Activated CD8-positive, alpha-beta memory T cell treated with anti-CD3 and anti-CD28 coated beads, Interleukin-2, amount 50 U/mL, for 1 hour (primary cell): Measurements from ENCODE around the gene ABCA1.
"Not testable (repeated sequence)": the region's sequence is repeated elsewhere in the genome, so short reads cannot be mapped to it uniquely, and the experiment has no call there.

Source experiments
- DNase-seq: peaks from one replicate; pipeline ENCODE4 v3.0.0-alpha.2; 2020; ENCODE audit errors: extremely low read depth

The ABCA1 gene

GRCh38 chr9:104906441-104907277 is 21.3 kb downstream of the ABCA1 start:
- no peak for DNase-seq

GRCh38 chr9:104905931-104906330 is 22.0 kb downstream of the ABCA1 start:
- DNase-seq = no peak

- DNase-seq = no peak
Measured at GRCh38 chr9:104905153-104905901, 22.6 kb downstream of the ABCA1 start.

- DNase-seq = no peak
Measured at GRCh38 chr9:104903609-104904008, 24.3 kb downstream of the ABCA1 start.

DNA sequence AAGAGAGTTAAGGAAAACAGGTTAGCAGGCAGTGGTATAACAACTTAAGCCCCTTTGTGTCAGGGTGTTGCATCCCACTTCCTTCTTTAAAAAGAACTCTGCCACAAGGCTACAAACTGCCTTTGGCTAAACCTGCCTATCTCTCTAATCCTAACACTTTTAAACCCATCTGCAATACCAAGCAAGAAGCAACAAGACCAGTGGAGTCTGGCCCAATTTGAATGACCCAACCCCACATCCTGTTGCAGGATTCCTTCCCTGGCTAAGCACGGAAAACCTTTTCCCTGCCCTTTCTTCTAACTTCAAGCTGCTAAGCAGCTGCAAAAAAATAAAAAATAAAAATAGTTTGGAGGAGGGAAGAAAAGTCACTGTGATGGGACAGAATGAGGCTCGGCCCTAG is 27.1 kb downstream of the ABCA1 start:
- no peak for DNase-seq

- DNase-seq = no peak
Measured at GRCh38 chr9:104900324-104900723, 27.6 kb downstream of the ABCA1 start.

DNA sequence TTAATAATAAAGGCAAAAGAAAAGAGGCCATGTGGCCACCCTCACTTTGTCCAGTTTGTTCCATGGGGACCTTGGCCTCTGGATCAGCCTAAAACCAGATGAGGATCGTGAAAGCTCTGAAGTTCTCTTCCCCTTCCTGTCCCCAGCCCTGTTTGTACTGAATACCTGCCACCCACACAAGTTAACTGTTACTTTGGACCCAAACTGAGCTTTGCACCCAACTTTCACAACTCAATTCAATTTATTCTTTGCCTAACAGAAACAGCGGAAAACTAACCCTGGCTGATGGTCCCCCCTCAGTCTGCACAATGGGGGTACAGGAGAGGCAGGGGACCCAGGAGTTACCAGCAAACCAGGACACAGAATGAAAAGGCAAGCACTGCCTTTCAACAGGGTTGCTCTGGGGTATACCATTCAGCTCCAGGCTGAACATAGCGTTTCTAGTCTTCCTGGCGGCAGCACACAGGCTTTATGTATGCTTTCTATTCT is 28.2 kb downstream of the ABCA1 start:
- no peak for DNase-seq

DNA sequence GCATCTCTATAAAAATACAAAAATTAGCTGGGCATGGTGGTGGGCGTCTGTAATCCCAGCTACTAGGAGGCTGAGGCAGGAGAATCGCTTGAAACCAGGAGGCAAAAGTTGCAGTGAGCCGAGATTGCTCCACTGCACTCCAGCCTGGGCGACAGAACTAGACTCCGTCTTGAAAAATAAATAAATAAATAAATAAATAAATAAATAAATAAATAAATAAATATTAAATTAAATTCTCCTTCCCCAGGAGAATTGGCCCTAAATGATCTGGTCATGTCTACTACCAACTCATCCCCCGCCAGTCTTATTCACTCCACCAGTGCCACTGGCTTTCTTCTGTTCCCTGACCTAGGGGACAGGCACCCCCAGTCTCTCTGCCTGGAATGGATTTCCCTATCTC is 29.6 kb downstream of the ABCA1 start:
- not testable (repeated sequence) for DNase-seq

GRCh38 chr9:104896131-104896530 is 31.8 kb downstream of the ABCA1 start:
- DNase-seq = no peak

- no peak for DNase-seq
Measured at GRCh38 chr9:104895572-104895971, 32.4 kb downstream of the ABCA1 start.

- no peak for DNase-seq
Measured at GRCh38 chr9:104892701-104893100, 35.3 kb downstream of the ABCA1 start.

DNA sequence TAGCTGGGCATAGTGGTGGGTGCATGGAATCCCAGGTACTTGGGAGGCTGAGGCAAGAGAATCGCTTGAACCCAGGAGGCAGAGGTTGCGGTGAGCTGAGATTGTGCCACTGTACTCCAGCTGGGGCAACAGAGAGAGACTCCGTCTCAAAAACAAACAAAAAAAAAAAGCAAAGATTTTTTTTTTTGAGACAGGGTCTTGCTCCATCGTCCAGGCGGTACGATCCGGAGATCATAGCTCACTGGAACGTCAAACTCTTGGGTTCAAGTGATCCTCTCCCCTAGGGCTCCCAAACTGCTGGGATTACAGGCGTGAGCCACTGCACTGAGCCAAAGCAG is 37.6 kb downstream of the ABCA1 start:
- DNase-seq = no peak

- no peak for DNase-seq
Measured at GRCh38 chr9:104885818-104886709, 41.9 kb downstream of the ABCA1 start.

GRCh38 chr9:104883169-104883568 is 44.8 kb downstream of the ABCA1 start:
- DNase-seq = no peak

DNA sequence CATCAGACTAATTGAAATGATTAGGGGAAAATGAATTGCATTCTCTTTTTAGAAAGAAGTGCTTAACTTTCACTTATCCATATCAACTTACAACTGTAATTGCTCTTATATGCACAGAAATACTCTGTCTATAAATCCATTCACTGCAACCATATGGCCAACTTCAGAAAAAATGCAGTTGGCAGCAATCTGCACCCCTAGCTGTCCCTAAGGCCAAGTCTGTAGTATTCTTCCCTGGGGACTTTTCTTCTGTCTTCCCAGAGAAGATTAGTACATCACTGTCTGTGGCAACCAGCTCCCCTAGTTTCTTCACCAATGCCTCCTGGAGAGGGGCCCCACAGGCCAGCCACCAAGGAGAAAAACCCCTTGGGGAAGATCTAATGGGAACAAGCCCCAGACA is 45.4 kb downstream of the ABCA1 start:
- DNase-seq = no peak

DNA sequence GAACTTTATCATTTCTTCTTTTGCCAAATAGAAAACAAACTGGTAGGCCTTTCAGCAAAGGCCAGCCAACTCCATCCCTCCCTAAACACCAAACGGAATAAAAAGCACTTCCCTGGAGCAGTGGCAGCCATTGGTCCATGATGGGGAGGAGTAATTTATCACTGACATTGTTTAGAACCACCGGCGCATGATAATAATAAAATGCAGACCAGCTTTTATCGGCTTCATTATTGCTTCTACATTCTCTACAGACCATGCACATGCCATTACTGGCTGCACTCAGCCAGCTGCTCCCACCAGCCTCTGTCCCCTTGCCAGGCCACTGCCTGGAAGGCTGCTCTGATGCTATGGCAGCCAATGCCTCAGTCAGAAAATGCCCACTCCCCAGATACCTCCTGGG is 45.9 kb downstream of the ABCA1 start:
- DNase-seq = no peak

GRCh38 chr9:104879555-104880309 is 48.2 kb downstream of the ABCA1 start:
- no peak for DNase-seq

DNA sequence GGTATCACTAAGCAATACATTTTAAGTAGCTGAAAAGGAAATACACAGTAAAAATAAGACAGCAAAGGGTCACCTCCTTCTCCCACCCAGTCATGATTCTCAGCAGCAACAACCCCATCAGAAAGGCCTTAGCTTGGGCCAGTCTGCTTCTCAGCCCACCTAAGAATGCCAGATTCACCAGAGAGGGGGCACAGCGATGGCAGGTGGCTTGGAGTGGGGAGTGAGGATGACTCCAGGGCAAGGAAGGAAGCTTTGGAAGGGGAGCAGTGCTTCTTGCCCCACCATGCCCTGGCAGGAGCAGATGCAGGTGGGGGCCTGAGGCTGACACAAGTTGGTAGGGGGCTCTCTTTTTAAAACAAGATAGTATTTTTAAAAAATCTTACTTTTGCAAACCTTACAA is 51.4 kb downstream of the ABCA1 start:
- DNase-seq = no peak

GRCh38 chr9:104875897-104876296 is 52.1 kb downstream of the ABCA1 start:
- DNase-seq = no peak

GRCh38 chr9:104875320-104875719 is 52.6 kb downstream of the ABCA1 start:
- no peak for DNase-seq

GRCh38 chr9:104873489-104873850 is 54.5 kb downstream of the ABCA1 start:
- no peak for DNase-seq
